HepG2 (cell line): ENCODE measurements around the gene NCBP3. TPM values are rescaled to one million over a fixed set of nuclear protein-coding genes. Genes with fewer than 3 reads are reported as not detected.
"Not testable (repeated sequence)": the region's sequence is repeated elsewhere in the genome, so short reads cannot be mapped to it uniquely, and the experiment has no call there.

Source experiments
- ATAC-seq: fragments of 200-7000 bp; cut with Tn5 transposase; 3 replicates; pipeline ENCODE4 v1.9.1; 2020; ENCODE audit warnings: mild to moderate bottlenecking, moderate library complexity
- BruUV-seq: library from RNA; stranded (reverse); fragments of 400-500 nt; replicated peaks from 2 replicates; lab custom pipeline; 2021; lab: Mats Ljungman, UMichigan
- CTCF ChIA-PET: fragments of 300-600 bp; formaldehyde crosslinking; extraction: SDS; loops from one replicate; lab custom pipeline; 2021; ENCODE audit warnings: low total read pairs, inconsistent platforms, low intra/inter-chr PET ratio; lab: Yijun Ruan, JAX
- POLR2A ChIA-PET: fragments of 350-600 bp; sonication (Branson Sonifier 250); formaldehyde crosslinking; loops from one replicate; lab custom pipeline; 2020; ENCODE audit warnings: antibody characterized with exemption, inconsistent platforms; lab: Yijun Ruan, JAX
- DNase-seq: peaks from one replicate; pipeline ENCODE4 v3.0.0-alpha.2; 2015; ENCODE audit warnings: low spot score
- FAIRE-seq: peaks from 3 replicates; lab custom pipeline; 2011; peaks lifted over from hg19 to GRCh38; lab: Jason Lieb, UNC
- H2AFZ ChIP-seq: one replicate; pipeline ENCODE4 v1.6.1; 2011; ENCODE audit warnings: low read length, inconsistent platforms
- H3K27ac ChIP-seq: fragments of 300-600 bp; 3 replicates; pipeline ENCODE4 v1.8.0; 2011; ENCODE audit warnings: mixed run types, mild to moderate bottlenecking, mixed read lengths, low read length, inconsistent platforms; ENCODE audit not compliant: insufficient read depth; ENCODE audit errors: extremely low read length
- H3K27me3 ChIP-seq, 2 experiments: fragments of 200-600 bp in 1 of 2; 2 replicates in 1 of 2; 3 replicates in 1 of 2; pipeline versions ENCODE4 v1.6.0 to v1.8.0; 2011; ENCODE audit warnings: low read length in 2 of 2, mild to moderate bottlenecking in 2 of 2, moderate library complexity in 2 of 2, inconsistent platforms in 1 of 2; ENCODE audit not compliant: insufficient read depth in 2 of 2, control insufficient read depth in 1 of 2
- H3K36me3 ChIP-seq, 2 experiments: fragments of 200-600 bp in 1 of 2; replicated peaks in 1 of 2; 2 replicates in 1 of 2; 3 replicates in 1 of 2; pipeline versions ENCODE4 v1.5.1 to v1.8.0; 2011; ENCODE audit warnings: low read length in 2 of 2, inconsistent platforms in 1 of 2; ENCODE audit not compliant: insufficient read depth in 2 of 2, control insufficient read depth in 1 of 2
- H3K4me1 ChIP-seq: 2 replicates; pipeline ENCODE4 v1.5.1; 2012; ENCODE audit warnings: low read length, inconsistent platforms; ENCODE audit not compliant: insufficient read depth
- H3K4me2 ChIP-seq: 2 replicates; pipeline ENCODE4 v1.6.0; 2011; ENCODE audit warnings: low read depth, low read length, inconsistent platforms
- H3K4me3 ChIP-seq, 3 experiments: fragments of 200-600 bp in 1 of 3; sonication (generic), shearing (Covaris generic) in 1 of 3; replicated peaks in 1 of 3; 2 replicates each; pipeline ENCODE4 v1.5.1; 2011 to 2016; ENCODE audit warnings: low read length in 3 of 3, inconsistent platforms in 2 of 3, low read depth in 2 of 3, mild to moderate bottlenecking in 2 of 3, control low read depth in 1 of 3, mixed read lengths in 1 of 3; ENCODE audit not compliant: insufficient read depth in 1 of 3
- H3K79me2 ChIP-seq: one replicate; pipeline ENCODE4 v1.6.1; 2011; ENCODE audit warnings: low read length, inconsistent platforms; ENCODE audit not compliant: insufficient read depth
- H3K9ac ChIP-seq: 2 replicates; pipeline ENCODE4 v1.6.0; 2011; ENCODE audit warnings: mild to moderate bottlenecking, low read depth, low read length, inconsistent platforms; ENCODE audit not compliant: insufficient read depth
- H3K9me3 ChIP-seq: 2 replicates; pipeline ENCODE4 v1.5.1; 2012; ENCODE audit warnings: mild to moderate bottlenecking, low read length
- H4K20me1 ChIP-seq: 2 replicates; pipeline ENCODE4 v1.6.0; 2011; ENCODE audit warnings: inconsistent platforms, mild to moderate bottlenecking, low read length, moderate library complexity; ENCODE audit not compliant: insufficient read depth
- ADNP ChIP-seq: sonication (generic); formaldehyde crosslinking; IDR thresholded peaks from 2 replicates; pipeline ENCODE4 v1.4.0; 2020; ENCODE audit warnings: missing genetic modification reagents
- MAFK ChIP-seq, 2 experiments: IDR thresholded peaks in 1 of 2; conservative IDR thresholded peaks in 1 of 2; 2 replicates each; pipeline ENCODE4 v1.6.1; 2011; ENCODE audit warnings: improper control_type of control experiment in 2 of 2, low read length in 2 of 2
- NFAT5 ChIP-seq: sonication (generic); formaldehyde crosslinking; IDR thresholded peaks from 2 replicates; pipeline ENCODE4 v1.4.0; 2020; ENCODE audit warnings: missing genetic modification reagents
- PLSCR1 ChIP-seq: sonication (generic); formaldehyde crosslinking; IDR thresholded peaks from 2 replicates; pipeline ENCODE4 v1.5.0; 2020; ENCODE audit warnings: missing genetic modification reagents, mild to moderate bottlenecking, borderline replicate concordance
- RCOR2 ChIP-seq: IDR thresholded peaks from 2 replicates; pipeline ENCODE4 v1.6.1; 2016; ENCODE audit warnings: missing biosample characterization, missing genetic modification reagents
- RXRA ChIP-seq: sonication (generic); formaldehyde crosslinking; IDR thresholded peaks from 2 replicates; pipeline ENCODE4 v1.5.1; 2020; ENCODE audit warnings: missing genetic modification reagents
- ZFAT ChIP-seq: sonication (generic); formaldehyde crosslinking; conservative IDR thresholded peaks from 2 replicates; pipeline ENCODE4 v1.8.1; 2023; ENCODE audit warnings: missing genetic modification reagents, inconsistent platforms
- ZNF512 ChIP-seq: sonication (generic); formaldehyde crosslinking; IDR thresholded peaks from 2 replicates; pipeline ENCODE4 v1.4.0; 2020; ENCODE audit warnings: mild to moderate bottlenecking, missing genetic modification reagents
- ZNF766 ChIP-seq: sonication (generic); formaldehyde crosslinking; IDR thresholded peaks from 2 replicates; pipeline ENCODE4 v1.5.0; 2020; ENCODE audit warnings: missing genetic modification reagents, borderline replicate concordance
- WGBS: methylation state at CpG from one replicate; pipeline ENCODE4 v1.1.6; 2017; ENCODE audit warnings: low lambda C conversion rate; 5-methylcytosine and 5-hydroxymethylcytosine counted together
- in situ Hi-C: cut with HindIII; loops from 2 replicates; pipeline ENCODE4 v1.10.0; 2017; ENCODE audit warnings: low pct_unique_long_range_greater_than_20kb; ENCODE audit not compliant: extremely low pct_ligation_motif_present
- intact Hi-C: fragments of 100-400 bp; cut with micrococcal nuclease; formaldehyde crosslinking; loops from one replicate; pipeline ENCODE4 v1.10.0; 2022; ENCODE audit not compliant: unreplicated experiment
- polyA plus RNA-seq, 8 experiments: library from polyadenylated mRNA; depleted of rRNA in 3 of 8; stranded (reverse) in 7 of 8; unstranded in 1 of 8; fragments of >200 nt; fragmentation: Illumina TruSeq in 4 of 8; extraction: Trizol in 4 of 8; gene quantifications; 2 replicates each; pipeline versions ENCODE4 v1.2.1 to v1.2.3, GENCODE V29; 2011 to 2016; ENCODE audit warnings: low read depth in 4 of 8, missing spikeins in 1 of 8, mixed read lengths in 1 of 8; ENCODE audit not compliant: insufficient read depth in 1 of 8
- total RNA-seq, 5 experiments: library from RNA; depleted of rRNA; stranded (reverse); fragments of >200 nt; fragmentation: Illumina TruSeq; extraction: Trizol; gene quantifications; 2 replicates each; pipeline ENCODE4 v1.2.3, GENCODE V29; 2016; ENCODE audit warnings: low read depth in 1 of 5

NCBP3 gene
- total and polyA plus RNA-seq, 2 of the 13 experiments (the other 11 are each of a cell fraction or from before 2014, with no cell fraction given): 19.5 to 24.8 TPM

GRCh38 chr17:3788200-3788599, 57.8 kb downstream of the NCBP3 start (continued):
- TF ChIP-seq ADNP (no peak), ZFAT (no peak), MAFK (conservative IDR thresholded peaks at IDR 0.05 in 1 of 2, IDR thresholded peaks at IDR 0.05 in 1 of 2; ENCODE audit: low read length in 2 of 2) (no peak), RCOR2 (CRISPR knock-in tag) (no peak)

- H4K20me1 ChIP-seq, H3K27ac ChIP-seq, H3K79me2 ChIP-seq, H2AFZ ChIP-seq, BruUV-seq, H3K9ac ChIP-seq, CTCF ChIA-PET, ATAC-seq, H3K4me3 ChIP-seq, H3K27me3 ChIP-seq, H3K4me2 ChIP-seq, intact Hi-C loops, DNase-seq, H3K36me3 ChIP-seq, FAIRE-seq, in situ Hi-C loops, H3K9me3 ChIP-seq: not testable (repeated sequence)
- POLR2A ChIA-PET: interaction anchor here (1.4 kb wide), 1 partner anchor 10 kb away, joined by 3 read pairs; no protein-coding TSS in a partner anchor
- TF ChIP-seq ZNF512: 0 out of 2 replicates have a peak, but pooled peaks have one; percentile 40
- WGBS: 91% methylated on average over 5 of the region's 5 CpGs
- H3K4me1 ChIP-seq: peaks cover 11% of the 10 kb centered on the region
Observed at GRCh38 chr17:3785323-3785722, 60.7 kb downstream of the NCBP3 start.

- H3K9me3 ChIP-seq: no peaks in the 10 kb centered on the region
- WGBS: 83% methylated on average over 8 of the region's 8 CpGs
- no peak overlapping the region for H3K9ac ChIP-seq
- in situ Hi-C loops: no loop called here
- no peak overlapping the region for H3K4me2 ChIP-seq
- peaks cover 4% of the 10 kb centered on the region; the same call in 1 of the 2 replicates for H3K4me1 ChIP-seq
- ChIA-PET POLR2A (interaction anchor here (1.9 kb wide), 1 partner anchor 13 kb away, joined by 4 read pairs; no protein-coding TSS in a partner anchor), CTCF (no interaction called here)
- no peak overlapping the region for H2AFZ ChIP-seq
- no peaks in the 10 kb centered on the region for H4K20me1 ChIP-seq
- FAIRE-seq (no peak), DNase-seq (no peak), ATAC-seq (no peak)
- intact Hi-C loops: no loop called here
- no peak overlapping the region for H3K4me3 ChIP-seq
- no TSS peak for BruUV-seq
- no peaks in the 10 kb centered on the region for H3K36me3 ChIP-seq
- H3K27me3 ChIP-seq: no peaks in the 10 kb centered on the region; a peak in 1 of 5 replicates
- no peak overlapping the region for H3K27ac ChIP-seq
- no peaks in the 10 kb centered on the region for H3K79me2 ChIP-seq
- TF ChIP-seq PLSCR1 (CRISPR knock-in tag) (no peak), ZNF766 (CRISPR knock-in tag) (no peak), RXRA (CRISPR knock-in tag) (no peak), NFAT5 (CRISPR knock-in tag) (no peak)
Observed at GRCh38 chr17:3782751-3783150, 63.3 kb downstream of the NCBP3 start.
